Measurements from ENCODE around the gene ZMIZ2. TPM values are rescaled to one million over a fixed set of nuclear protein-coding genes. Genes with fewer than 3 reads are reported as not detected.

The ZMIZ2 gene
- total RNA-seq, 2 donors from 2014 or later, result 23.4 to 38.9 TPM

GRCh38 chr7:44787041-44787440 lies 38.4 kb downstream of the ZMIZ2 start:
- Histone ChIP-seq H3K36me3 (no peaks in the 10 kb centered on the region), H3K27me3 (replicated peaks; ENCODE audit: insufficient read depth) (no peaks in the 10 kb centered on the region), H3K9me3 (peaks cover 3% of the 10 kb centered on the region), H3K4me3 (no peak overlapping the region), H3K27ac (no peak overlapping the region), H3K4me1 (ENCODE audit: control insufficient read depth in 1 of 2, low read depth in 2 of 2) (peaks cover 0 to 9% of the 10 kb centered on the region in 2 donors)
- no peak for TF ChIP-seq CTCF (IDR thresholded peaks at IDR 0.05)
- no peak for DNase-seq (ENCODE audit: low spot score)
- ATAC-seq (ENCODE audit: insufficient number of reproducible peaks, low FRiP score, low read depth), result no peak

GRCh38 chr7:44787762-44788161 lies 39.1 kb downstream of the ZMIZ2 start:
- Histone ChIP-seq H3K4me3 (no peak overlapping the region), H3K27ac (no peak overlapping the region), H3K36me3 (no peaks in the 10 kb centered on the region), H3K4me1 (ENCODE audit: control insufficient read depth in 1 of 2, low read depth in 2 of 2) (peaks cover 0 to 9% of the 10 kb centered on the region in 2 donors), H3K27me3 (replicated peaks; ENCODE audit: insufficient read depth) (no peaks in the 10 kb centered on the region), H3K9me3 (peaks cover 3% of the 10 kb centered on the region)
- DNase-seq (ENCODE audit: low spot score), result no peak
- no peak for ATAC-seq (ENCODE audit: insufficient number of reproducible peaks, low FRiP score, low read depth)
- no peak for TF ChIP-seq CTCF (IDR thresholded peaks at IDR 0.05)

- ATAC-seq (ENCODE audit: insufficient number of reproducible peaks, low FRiP score, low read depth), result no peak
- TF ChIP-seq CTCF (IDR thresholded peaks at IDR 0.05), result no peak
- DNase-seq (ENCODE audit: low spot score), result no peak
- H3K27me3 ChIP-seq (replicated peaks; ENCODE audit: insufficient read depth), result no peaks in the 10 kb centered on the region
- no peak overlapping the region for H3K4me3 ChIP-seq
- peaks cover 0 to 9% of the 10 kb centered on the region in 2 donors for H3K4me1 ChIP-seq (ENCODE audit: control insufficient read depth in 1 of 2, low read depth in 2 of 2)
- H3K9me3 ChIP-seq, result no peaks in the 10 kb centered on the region
- no peak overlapping the region for H3K27ac ChIP-seq
- H3K36me3 ChIP-seq, result no peaks in the 10 kb centered on the region
These were observed 41.3 kb downstream of the ZMIZ2 start for GRCh38 chr7:44789990-44790389.

- no peak overlapping the region for H3K27ac ChIP-seq
- DNase-seq (ENCODE audit: low spot score), result no peak
- H3K27me3 ChIP-seq (replicated peaks; ENCODE audit: insufficient read depth), result no peaks in the 10 kb centered on the region
- ATAC-seq (ENCODE audit: insufficient number of reproducible peaks, low FRiP score, low read depth), result no peak
- H3K9me3 ChIP-seq, result no peaks in the 10 kb centered on the region
- TF ChIP-seq CTCF (IDR thresholded peaks at IDR 0.05), result peak; percentile 11
- H3K36me3 ChIP-seq, result no peaks in the 10 kb centered on the region
- peaks cover 6 to 9% of the 10 kb centered on the region in 2 donors for H3K4me1 ChIP-seq (ENCODE audit: control insufficient read depth in 1 of 2, low read depth in 2 of 2)
- no peak overlapping the region for H3K4me3 ChIP-seq
These were observed 42.9 kb downstream of the ZMIZ2 start for GRCh38 chr7:44791278-44792219.

GRCh38 chr7:44793919-44794318 lies 45.3 kb downstream of the ZMIZ2 start:
- H3K27me3 ChIP-seq (replicated peaks; ENCODE audit: insufficient read depth), result no peaks in the 10 kb centered on the region
- no peaks in the 10 kb centered on the region for H3K9me3 ChIP-seq
- H3K4me1 ChIP-seq (ENCODE audit: control insufficient read depth in 1 of 2, low read depth in 2 of 2), result peaks cover 14 to 22% of the 10 kb centered on the region in 2 donors
- no peak for ATAC-seq (ENCODE audit: insufficient number of reproducible peaks, low FRiP score, low read depth)
- TF ChIP-seq CTCF (IDR thresholded peaks at IDR 0.05), result no peak
- no peak overlapping the region for H3K4me3 ChIP-seq
- no peaks in the 10 kb centered on the region for H3K36me3 ChIP-seq
- no peak for DNase-seq (ENCODE audit: low spot score)
- H3K27ac ChIP-seq, result no peak overlapping the region

Data from thoracic aorta (tissue), 2 donors.